ENCODE results near the gene TSEN2. TPM values are rescaled to one million over a fixed set of nuclear protein-coding genes. Genes with fewer than 3 reads are reported as not detected.

TSEN2 gene
- total and polyA plus RNA-seq, 9 of the 15 experiments (the other 6 are each of a cell fraction or from before 2014, with no cell fraction given) = 38.5 to 76.3 (median 46.6) TPM

DNA sequence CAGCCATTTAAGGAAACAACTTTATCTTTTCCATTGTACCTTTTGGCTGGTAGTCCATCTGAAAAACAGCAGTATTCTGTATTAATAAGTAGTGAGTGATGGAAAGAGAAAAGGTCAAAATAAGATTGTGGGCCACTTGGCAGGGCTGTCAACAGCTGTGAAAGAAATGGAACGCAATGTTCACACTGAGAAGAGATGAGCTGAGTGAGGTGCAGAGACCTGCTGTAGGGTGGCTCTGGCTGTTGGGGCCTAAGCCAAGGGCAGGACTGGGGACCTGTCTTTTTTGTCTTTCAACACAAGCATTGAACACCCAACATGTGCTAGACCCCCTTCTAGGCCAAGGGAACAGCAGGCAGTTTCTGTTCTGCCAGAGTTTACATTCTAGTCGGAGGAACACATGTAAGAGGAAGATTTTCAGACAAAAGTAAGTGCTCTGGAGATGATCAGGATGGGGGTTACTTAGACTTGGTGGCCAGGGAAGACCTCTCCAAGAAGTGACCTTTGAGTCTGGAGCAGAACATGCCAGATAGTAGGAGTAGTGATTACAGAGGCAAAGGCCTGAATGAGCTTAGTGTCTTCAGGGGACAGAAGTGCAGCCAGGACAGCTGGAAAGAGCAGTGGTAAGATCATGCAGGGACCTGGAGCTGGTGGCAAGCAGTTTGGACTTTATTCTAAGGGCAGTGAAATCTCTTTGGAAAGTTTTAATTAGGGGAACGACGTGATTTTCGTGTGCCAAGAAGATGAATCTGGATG lies 29.6 kb downstream of the TSEN2 start:
- Histone ChIP-seq H3K9ac (ENCODE audit: insufficient read depth in 1 of 2, low read depth in 2 of 2, low read length in 2 of 2) (no peak overlapping the region; a peak in 1 of 4 replicates), H2AFZ (ENCODE audit: low read depth, low read length) (no peak overlapping the region), H4K20me1 (replicated peaks; ENCODE audit: control insufficient read depth, insufficient read depth, low read length) (no peaks in the 10 kb centered on the region), H3K36me3 (ENCODE audit: control insufficient read depth, insufficient read depth, low read length) (peaks cover 77% of the 10 kb centered on the region; the same call in 2 of the 3 replicates), H3K79me2 (ENCODE audit: control insufficient read depth, insufficient read depth, low read length) (no peaks in the 10 kb centered on the region), H3K27me3 (ENCODE audit: control insufficient read depth in 2 of 2, insufficient read depth in 2 of 2, low read length in 2 of 2) (no peaks in the 10 kb centered on the region), H3K4me1 (replicated peaks in 1 of 2; ENCODE audit: control insufficient read depth in 2 of 2, insufficient read depth in 2 of 2, low read length in 2 of 2) (no peaks in the 10 kb centered on the region), H3K9me1 (ENCODE audit: control insufficient read depth, insufficient read depth, low read length) (no peaks in the 10 kb centered on the region), H3K27ac (ENCODE audit: extremely low read depth, low read depth, low read length) (no peak overlapping the region), H3K9me3 (replicated peaks; ENCODE audit: control insufficient read depth, insufficient read depth, low read depth, low read length) (no peaks in the 10 kb centered on the region), H3K4me3 (no peak overlapping the region), H3K4me2 (ENCODE audit: insufficient read depth, low read length) (no peak overlapping the region)
- FAIRE-seq (no peak), ATAC-seq (peak; percentile 24; the same call in 2 of the 3 replicates), DNase-seq (ENCODE audit: extremely low read depth in 1 of 4, low spot score in 3 of 4) (no peak)
- intact Hi-C loops (cut with micrococcal nuclease) = no loop called here
- 84% methylated on average over 5 of the region's 5 CpGs for WGBS (ENCODE audit: insufficient coverage, low coverage, missing lambda C conversion rate)
- BruUV-seq (replicated peaks) = no TSS peak
- TF ChIP-seq STAG1 (CRISPR knock-in tag; IDR thresholded peaks at IDR 0.05; ENCODE audit: borderline replicate concordance) (no peak), TCF7L2 (IDR thresholded peaks at IDR 0.05; ENCODE audit: low read depth, low read length) (no peak)
- CTCF ChIA-PET (ENCODE audit: low intra/inter-chr PET ratio) = no interaction called here
- POLR2A ChIA-PET = interaction anchor here (1.1 to 1.7 kb wide), 2 partner anchors 9 to 29 kb away, joined by 4 to 5 read pairs; partner anchors contain the start of gene TSEN2
- in situ Hi-C loops (cut with MboI) = no loop called here

DNA sequence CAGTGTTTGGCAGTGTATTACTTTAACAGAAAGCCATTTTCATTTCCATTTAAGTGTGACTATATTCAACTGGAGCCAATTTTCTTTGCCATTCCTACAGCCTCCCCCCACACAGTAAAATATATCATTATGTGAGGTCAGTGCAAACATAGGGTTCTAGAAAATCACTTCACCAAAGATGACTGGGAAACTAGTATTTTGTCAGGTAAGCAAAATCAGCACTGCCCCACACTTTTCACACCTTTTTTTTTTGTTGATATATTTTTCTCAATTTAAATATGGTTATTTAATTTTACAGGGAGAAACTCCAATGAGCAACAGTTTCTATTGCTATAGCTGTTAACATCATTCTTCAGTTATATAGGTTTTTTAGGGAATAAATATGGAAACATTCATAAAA lies 31.4 kb downstream of the TSEN2 start:
- Histone ChIP-seq H3K27ac (ENCODE audit: extremely low read depth, low read depth, low read length) (no peak overlapping the region), H3K9ac (ENCODE audit: insufficient read depth in 1 of 2, low read depth in 2 of 2, low read length in 2 of 2) (no peak overlapping the region), H3K9me3 (replicated peaks; ENCODE audit: control insufficient read depth, insufficient read depth, low read depth, low read length) (no peaks in the 10 kb centered on the region), H3K79me2 (ENCODE audit: control insufficient read depth, insufficient read depth, low read length) (no peaks in the 10 kb centered on the region), H3K4me1 (replicated peaks in 1 of 2; ENCODE audit: control insufficient read depth in 2 of 2, insufficient read depth in 2 of 2, low read length in 2 of 2) (no peaks in the 10 kb centered on the region), H2AFZ (ENCODE audit: low read depth, low read length) (no peak overlapping the region), H3K36me3 (ENCODE audit: control insufficient read depth, insufficient read depth, low read length) (peaks cover 74% of the 10 kb centered on the region; the same call in 2 of the 3 replicates), H3K9me1 (ENCODE audit: control insufficient read depth, insufficient read depth, low read length) (no peaks in the 10 kb centered on the region), H4K20me1 (replicated peaks; ENCODE audit: control insufficient read depth, insufficient read depth, low read length) (no peaks in the 10 kb centered on the region), H3K4me3 (no peak overlapping the region), H3K27me3 (ENCODE audit: control insufficient read depth in 2 of 2, insufficient read depth in 2 of 2, low read length in 2 of 2) (no peaks in the 10 kb centered on the region), H3K4me2 (ENCODE audit: insufficient read depth, low read length) (no peak overlapping the region)
- in situ Hi-C loops (cut with MboI) (no loop called here), intact Hi-C loops (cut with micrococcal nuclease) (no loop called here)
- FAIRE-seq (no peak), DNase-seq (ENCODE audit: extremely low read depth in 1 of 4, low spot score in 3 of 4) (no peak), ATAC-seq (no peak)
- ChIA-PET CTCF (ENCODE audit: low intra/inter-chr PET ratio) (interaction anchor here (0.7 kb wide), 1 partner anchor 111 kb away, joined by 3 read pairs; no protein-coding TSS in a partner anchor), POLR2A (no interaction called here)
- BruUV-seq (replicated peaks) = no TSS peak
- TF ChIP-seq, protein P1, sequence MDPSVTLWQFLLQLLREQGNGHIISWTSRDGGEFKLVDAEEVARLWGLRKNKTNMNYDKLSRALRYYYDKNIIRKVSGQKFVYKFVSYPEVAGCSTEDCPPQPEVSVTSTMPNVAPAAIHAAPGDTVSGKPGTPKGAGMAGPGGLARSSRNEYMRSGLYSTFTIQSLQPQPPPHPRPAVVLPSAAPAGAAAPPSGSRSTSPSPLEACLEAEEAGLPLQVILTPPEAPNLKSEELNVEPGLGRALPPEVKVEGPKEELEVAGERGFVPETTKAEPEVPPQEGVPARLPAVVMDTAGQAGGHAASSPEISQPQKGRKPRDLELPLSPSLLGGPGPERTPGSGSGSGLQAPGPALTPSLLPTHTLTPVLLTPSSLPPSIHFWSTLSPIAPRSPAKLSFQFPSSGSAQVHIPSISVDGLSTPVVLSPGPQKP (CRISPR knock-in tag; IDR thresholded peaks at IDR 0.05) = no peak
- TF ChIP-seq SOX6 (IDR thresholded peaks at IDR 0.05) (no peak), MAFF (IDR thresholded peaks at IDR 0.05; ENCODE audit: low read length) (peak; percentile 73), CHCHD3 (CRISPR knock-in tag; IDR thresholded peaks at IDR 0.05) (no peak), PML (IDR thresholded peaks at IDR 0.05; ENCODE audit: low read length) (no peak)

Measured in K562 (cell line).